ENCODE results near the gene MLC1. TPM values are rescaled to one million over a fixed set of nuclear protein-coding genes. Genes with fewer than 3 reads are reported as not detected.

Gene MLC1
- total and polyA plus RNA-seq, 2 of the 4 experiments (the other 2 are of a cell fraction) = 0.10 TPM; not detected in 1

GRCh38 chr22:50048061-50048765 lies 37.0 kb downstream of the MLC1 start:
- Histone ChIP-seq H3K56ac (ENCODE audit: extremely low read depth, insufficient read depth, low read length) (no peak overlapping the region), H4K5ac (ENCODE audit: low read depth, low read length) (no peak overlapping the region), H3K18ac (ENCODE audit: low read depth, low read length) (no peak overlapping the region), H2AFZ (replicated peaks; ENCODE audit: low read length, poor library complexity) (no peak overlapping the region), H4K91ac (ENCODE audit: insufficient read depth, low read depth, low read length) (no peak overlapping the region), H3K4me2 (ENCODE audit: low read depth, low read length) (no peak overlapping the region), H2AK5ac (ENCODE audit: low read depth, low read length) (no peak overlapping the region), H3K79me1 (ENCODE audit: low read depth in 1 of 2, low read length in 2 of 2) (no peaks in the 10 kb centered on the region), H3K4me1 (ENCODE audit: control insufficient read depth, insufficient read depth, low read length) (no peaks in the 10 kb centered on the region), H3K27ac (ENCODE audit: insufficient read depth, low read length) (no peak overlapping the region), H2BK120ac (ENCODE audit: low read depth, low read length) (no peak overlapping the region), H3K9me3 (ENCODE audit: control insufficient read depth, insufficient read depth, low read length) (peaks cover 9% of the 10 kb centered on the region), H4K8ac (ENCODE audit: low read depth in 2 of 2, low read length in 2 of 2) (no peak overlapping the region), H2BK5ac (ENCODE audit: low read depth, low read length, poor library complexity, severe bottlenecking) (no peak overlapping the region), H2AK9ac (replicated peaks; ENCODE audit: low read depth, low read length, poor library complexity) (no peak overlapping the region), H3K4me3 (ENCODE audit: insufficient read depth, low read depth, low read length) (no peak overlapping the region), H3K14ac (replicated peaks; ENCODE audit: low read depth, low read length) (no peak overlapping the region), H2BK20ac (ENCODE audit: low read depth, low read length) (no peak overlapping the region), H3K4ac (ENCODE audit: low read depth, low read length) (no peak overlapping the region), H3K23ac (ENCODE audit: low read depth, low read length) (no peak overlapping the region), H2BK15ac (ENCODE audit: low read depth, low read length) (no peak overlapping the region), H3K9ac (ENCODE audit: low read depth, low read length) (no peak overlapping the region), H4K20me1 (ENCODE audit: insufficient read depth, low read length) (no peaks in the 10 kb centered on the region), H3K9me1 (ENCODE audit: insufficient read depth, low read length) (no peaks in the 10 kb centered on the region), H3K36me3 (ENCODE audit: control insufficient read depth, insufficient read depth, low read length) (no peaks in the 10 kb centered on the region), H3K27me3 (ENCODE audit: control insufficient read depth, insufficient read depth, low read length) (peaks cover 44% of the 10 kb centered on the region)
- TF ChIP-seq USF2 (IDR thresholded peaks at IDR 0.05; ENCODE audit: low read depth, low read length) = no peak
- TF ChIP-seq RCOR1 (IDR thresholded peaks at IDR 0.05; ENCODE audit: insufficient replicate concordance, low read length) = no peak
- TF ChIP-seq MXI1 (IDR thresholded peaks at IDR 0.05; ENCODE audit: borderline replicate concordance, low read depth, low read length) = no peak
- no peak for TF ChIP-seq FOS (IDR thresholded peaks at IDR 0.05; ENCODE audit: low read depth, low read length)
- TF ChIP-seq NFE2L2 (IDR thresholded peaks at IDR 0.05; ENCODE audit: low read depth, low read length) = no peak
- TF ChIP-seq, protein P1, sequence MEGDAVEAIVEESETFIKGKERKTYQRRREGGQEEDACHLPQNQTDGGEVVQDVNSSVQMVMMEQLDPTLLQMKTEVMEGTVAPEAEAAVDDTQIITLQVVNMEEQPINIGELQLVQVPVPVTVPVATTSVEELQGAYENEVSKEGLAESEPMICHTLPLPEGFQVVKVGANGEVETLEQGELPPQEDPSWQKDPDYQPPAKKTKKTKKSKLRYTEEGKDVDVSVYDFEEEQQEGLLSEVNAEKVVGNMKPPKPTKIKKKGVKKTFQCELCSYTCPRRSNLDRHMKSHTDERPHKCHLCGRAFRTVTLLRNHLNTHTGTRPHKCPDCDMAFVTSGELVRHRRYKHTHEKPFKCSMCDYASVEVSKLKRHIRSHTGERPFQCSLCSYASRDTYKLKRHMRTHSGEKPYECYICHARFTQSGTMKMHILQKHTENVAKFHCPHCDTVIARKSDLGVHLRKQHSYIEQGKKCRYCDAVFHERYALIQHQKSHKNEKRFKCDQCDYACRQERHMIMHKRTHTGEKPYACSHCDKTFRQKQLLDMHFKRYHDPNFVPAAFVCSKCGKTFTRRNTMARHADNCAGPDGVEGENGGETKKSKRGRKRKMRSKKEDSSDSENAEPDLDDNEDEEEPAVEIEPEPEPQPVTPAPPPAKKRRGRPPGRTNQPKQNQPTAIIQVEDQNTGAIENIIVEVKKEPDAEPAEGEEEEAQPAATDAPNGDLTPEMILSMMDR (conservative IDR thresholded peaks at IDR 0.05; ENCODE audit: low read depth, low read length) = no peak
- TF ChIP-seq RFX5 (IDR thresholded peaks at IDR 0.05; ENCODE audit: low read depth, low read length) = no peak
- TF ChIP-seq CHD1 (IDR thresholded peaks at IDR 0.05; ENCODE audit: low read depth, low read length) = no peak
- TF ChIP-seq MAFK (IDR thresholded peaks at IDR 0.05; ENCODE audit: low read depth, low read length) = no peak
- no peak for TF ChIP-seq CEBPB (IDR thresholded peaks at IDR 0.05; ENCODE audit: low read depth, low read length)
- TF ChIP-seq RAD21 (IDR thresholded peaks at IDR 0.05; ENCODE audit: low read length) = no peak
- TF ChIP-seq MAZ (IDR thresholded peaks at IDR 0.05; ENCODE audit: borderline replicate concordance, low read depth, low read length) = no peak
- TF ChIP-seq SMC3 (IDR thresholded peaks at IDR 0.05; ENCODE audit: low read depth, low read length) = no peak
- TF ChIP-seq ELK1 (IDR thresholded peaks at IDR 0.05; ENCODE audit: borderline replicate concordance, low read depth, low read length) = no peak
- no peak for TF ChIP-seq POLR2A (IDR thresholded peaks at IDR 0.05; ENCODE audit: low read depth, low read length)
- no CpG with 5 or more reads among the region's 12 CpGs for WGBS, 2 experiments (ENCODE audit: extremely low coverage in 2 of 2, insufficient read length in 1 of 2)
- dilution Hi-C loops (cut with HindIII; ENCODE audit: low sequenced_read_pairs, unreplicated experiment) (no loop called here), in situ Hi-C loops (cut with MboI; ENCODE audit: low sequenced_read_pairs) (no loop called here), intact Hi-C loops (cut with micrococcal nuclease) (no loop called here)
- CTCF ChIA-PET = no interaction called here
- ATAC-seq (ENCODE audit: low read depth) (no peak), DNase-seq (no peak)
- POLR2A ChIA-PET (ENCODE audit: unreplicated experiment) = no interaction called here
- BruUV-seq (replicated peaks) = no TSS peak
